Mammary epithelial cell (primary cell): ENCODE data around the gene OIT3.

ENCODE experiments used
- EZH2 ChIP-seq: IDR thresholded peaks from 2 replicates; pipeline ENCODE4 v1.6.1; 2012; ENCODE audit warnings: low read length, inconsistent platforms, borderline replicate concordance
- TF ChIP-seq, protein P1 (sequence below), 2 donors: IDR thresholded peaks in 1 of 2; conservative IDR thresholded peaks in 1 of 2; 2 replicates each; pipeline ENCODE4 v1.5.1; 2011 to 2012; ENCODE audit warnings: inconsistent platforms in 2 of 2, low read length in 2 of 2, mild to moderate bottlenecking in 2 of 2, control low read depth in 1 of 2, low read depth in 1 of 2; ENCODE audit not compliant: insufficient read depth in 1 of 2; ENCODE audit errors: extremely low read depth in 1 of 2

DNA sequence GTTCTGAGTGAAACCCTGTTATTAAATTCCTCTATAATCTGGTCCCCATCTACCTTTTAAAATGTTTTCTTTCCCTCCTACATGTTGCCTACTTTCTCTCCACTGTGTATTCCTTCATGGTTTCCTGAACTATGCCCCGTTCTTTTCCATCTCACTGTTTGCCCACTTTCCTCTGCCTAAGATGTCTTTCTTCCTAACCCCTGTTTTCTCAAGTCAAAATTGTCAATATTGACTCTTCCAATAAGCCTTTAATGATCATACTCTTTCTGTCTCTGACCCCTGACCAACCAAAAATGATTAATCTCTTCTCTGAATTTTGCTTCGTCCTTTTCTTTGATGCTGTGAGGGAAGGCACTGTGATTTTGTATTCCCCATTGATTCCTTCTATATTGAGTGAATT is 30.6 kb upstream of the OIT3 start:
- TF ChIP-seq, protein P1, sequence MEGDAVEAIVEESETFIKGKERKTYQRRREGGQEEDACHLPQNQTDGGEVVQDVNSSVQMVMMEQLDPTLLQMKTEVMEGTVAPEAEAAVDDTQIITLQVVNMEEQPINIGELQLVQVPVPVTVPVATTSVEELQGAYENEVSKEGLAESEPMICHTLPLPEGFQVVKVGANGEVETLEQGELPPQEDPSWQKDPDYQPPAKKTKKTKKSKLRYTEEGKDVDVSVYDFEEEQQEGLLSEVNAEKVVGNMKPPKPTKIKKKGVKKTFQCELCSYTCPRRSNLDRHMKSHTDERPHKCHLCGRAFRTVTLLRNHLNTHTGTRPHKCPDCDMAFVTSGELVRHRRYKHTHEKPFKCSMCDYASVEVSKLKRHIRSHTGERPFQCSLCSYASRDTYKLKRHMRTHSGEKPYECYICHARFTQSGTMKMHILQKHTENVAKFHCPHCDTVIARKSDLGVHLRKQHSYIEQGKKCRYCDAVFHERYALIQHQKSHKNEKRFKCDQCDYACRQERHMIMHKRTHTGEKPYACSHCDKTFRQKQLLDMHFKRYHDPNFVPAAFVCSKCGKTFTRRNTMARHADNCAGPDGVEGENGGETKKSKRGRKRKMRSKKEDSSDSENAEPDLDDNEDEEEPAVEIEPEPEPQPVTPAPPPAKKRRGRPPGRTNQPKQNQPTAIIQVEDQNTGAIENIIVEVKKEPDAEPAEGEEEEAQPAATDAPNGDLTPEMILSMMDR (conservative IDR thresholded peaks at IDR 0.05 in 1 of 2, IDR thresholded peaks at IDR 0.05 in 1 of 2; ENCODE audit: extremely low read depth in 1 of 2, insufficient read depth in 1 of 2, low read depth in 1 of 2, low read length in 2 of 2) = no peak
- no peak for TF ChIP-seq EZH2
